HG03159 (cell line): ENCODE results near the gene PRTG.

ENCODE experiments used
- ATAC-seq: cut with Tn5 transposase; IDR thresholded peaks from one replicate; pipeline ENCODE4 v1.9.1; 2021; ENCODE audit warnings: mild to moderate bottlenecking, moderate library complexity; ENCODE audit not compliant: unreplicated experiment

The PRTG gene

GRCh38 chr15:55576943-55577342 lies 166.0 kb downstream of the PRTG start:
- ATAC-seq: no peak

- ATAC-seq: no peak
Observed at GRCh38 chr15:55574096-55574495, 168.9 kb downstream of the PRTG start.

- no peak for ATAC-seq
Observed at GRCh38 chr15:55573224-55573623, 169.7 kb downstream of the PRTG start.

GRCh38 chr15:55564347-55565145 lies 178.4 kb downstream of the PRTG start:
- ATAC-seq: no peak

- ATAC-seq: no peak
Observed at GRCh38 chr15:55562601-55563000, 180.4 kb downstream of the PRTG start.
